K562 (cell line): ENCODE measurements around the gene GPS2. TPM values are rescaled to one million over a fixed set of nuclear protein-coding genes. Genes with fewer than 3 reads are reported as not detected.

ENCODE experiments used
- ATAC-seq: fragments of 200-7000 bp; cut with Tn5 transposase; 3 replicates; pipeline ENCODE4 v1.9.1; 2020; ENCODE audit warnings: moderate library complexity
- BruUV-seq: library from RNA; stranded (reverse); fragments of 400-500 nt; replicated peaks from 2 replicates; lab custom pipeline; 2021; lab: Mats Ljungman, UMichigan
- CTCF ChIA-PET: fragments of 300-600 bp; formaldehyde crosslinking; extraction: SDS; loops from one replicate; lab custom pipeline; 2021; ENCODE audit warnings: low intra/inter-chr PET ratio; lab: Yijun Ruan, JAX
- POLR2A ChIA-PET: fragments of 300-600, 350-650 bp; sonication (Branson Sonifier 250); formaldehyde crosslinking; extraction: SDS; loops from one replicate; lab custom pipeline; 2021; ENCODE audit warnings: antibody characterized with exemption, inconsistent platforms; lab: Yijun Ruan, JAX
- DNase-seq, 4 experiments: peaks; one replicate each; pipeline versions ENCODE4 v3.0.0 to v3.0.0-alpha.2; 2011 to 2018; ENCODE audit warnings: low spot score in 3 of 4, mixed read lengths in 3 of 4; ENCODE audit errors: extremely low read depth in 1 of 4
- FAIRE-seq: peaks from 2 replicates; lab custom pipeline; 2011; peaks lifted over from hg19 to GRCh38; lab: Jason Lieb, UNC
- H2AFZ ChIP-seq: 2 replicates; pipeline ENCODE4 v1.6.0; 2011; ENCODE audit warnings: low read depth, low read length, control low read depth, inconsistent platforms
- H3K27ac ChIP-seq: fragments of 200-600 bp; 3 replicates; pipeline ENCODE4 v1.8.0; 2011; ENCODE audit warnings: low read depth, mild to moderate bottlenecking, control low read depth, inconsistent platforms, low read length, moderate library complexity, mixed read lengths; ENCODE audit errors: extremely low read depth
- H3K27me3 ChIP-seq, 2 experiments: fragments of 300-600 bp in 1 of 2; 2 replicates in 1 of 2; 3 replicates in 1 of 2; pipeline versions ENCODE4 v1.6.0 to v1.8.0; 2011; ENCODE audit warnings: inconsistent platforms in 2 of 2, low read length in 2 of 2, mild to moderate bottlenecking in 1 of 2, mixed read lengths in 1 of 2, moderate library complexity in 1 of 2; ENCODE audit not compliant: control insufficient read depth in 2 of 2, insufficient read depth in 2 of 2
- H3K36me3 ChIP-seq: fragments of 300-600 bp; 3 replicates; pipeline ENCODE4 v1.8.0; 2011; ENCODE audit warnings: mild to moderate bottlenecking, low read length, inconsistent platforms; ENCODE audit not compliant: control insufficient read depth, insufficient read depth
- H3K4me1 ChIP-seq, 2 experiments: fragments of 200-600 bp in 1 of 2; replicated peaks in 1 of 2; 2 replicates in 1 of 2; 3 replicates in 1 of 2; pipeline versions ENCODE4 v1.5.1 to v1.8.0; 2011; ENCODE audit warnings: inconsistent platforms in 2 of 2, low read length in 2 of 2, mild to moderate bottlenecking in 1 of 2, mixed read lengths in 1 of 2, moderate library complexity in 1 of 2; ENCODE audit not compliant: control insufficient read depth in 2 of 2, insufficient read depth in 2 of 2
- H3K4me2 ChIP-seq: 2 replicates; pipeline ENCODE4 v1.6.1; 2011; ENCODE audit warnings: low read length, control low read depth, inconsistent platforms, mixed read lengths; ENCODE audit not compliant: insufficient read depth
- H3K4me3 ChIP-seq: fragments of 200-600 bp; sonication (generic), shearing (Covaris generic); 2 replicates; pipeline ENCODE4 v1.5.1; 2016; ENCODE audit warnings: control low read depth, inconsistent platforms
- H3K79me2 ChIP-seq: fragments of 200-600 bp; 3 replicates; pipeline ENCODE4 v1.8.0; 2011; ENCODE audit warnings: low read length, inconsistent platforms; ENCODE audit not compliant: control insufficient read depth, insufficient read depth
- H3K9ac ChIP-seq, 2 experiments: 2 replicates each; pipeline versions ENCODE4 v1.6.0 to v1.6.1; 2011; ENCODE audit warnings: low read depth in 2 of 2, low read length in 2 of 2, control low read depth in 1 of 2, inconsistent platforms in 1 of 2, mild to moderate bottlenecking in 1 of 2, mixed read lengths in 1 of 2; ENCODE audit not compliant: insufficient read depth in 1 of 2
- H3K9me1 ChIP-seq: one replicate; pipeline ENCODE4 v1.6.0; 2011; ENCODE audit warnings: inconsistent platforms, mild to moderate bottlenecking, low read length, moderate library complexity; ENCODE audit not compliant: control insufficient read depth, insufficient read depth
- H3K9me3 ChIP-seq: replicated peaks from 2 replicates; pipeline ENCODE4 v1.5.1; 2011; ENCODE audit warnings: low read depth, low read length, inconsistent platforms; ENCODE audit not compliant: control insufficient read depth, insufficient read depth
- H4K20me1 ChIP-seq: replicated peaks from 2 replicates; pipeline ENCODE4 v1.6.1; 2011; ENCODE audit warnings: low read length, inconsistent platforms, mixed read lengths; ENCODE audit not compliant: control insufficient read depth, insufficient read depth
- DIDO1 ChIP-seq: fragments of 450-650 bp; IDR thresholded peaks from 2 replicates; pipeline ENCODE4 v1.6.1; 2016; ENCODE audit warnings: low read depth, missing biosample characterization, missing genetic modification characterization
- ELK1 ChIP-seq: sonication (generic); formaldehyde crosslinking; IDR thresholded peaks from 2 replicates; pipeline ENCODE4 v1.8.1; 2022; ENCODE audit warnings: missing genetic modification reagents
- FOXK2 ChIP-seq, 2 experiments: fragments of 450-650 bp; IDR thresholded peaks in 1 of 2; conservative IDR thresholded peaks in 1 of 2; 2 replicates each; pipeline ENCODE4 v1.6.1; 2016; ENCODE audit warnings: low read depth in 2 of 2, mild to moderate bottlenecking in 1 of 2
- HMGN3 ChIP-seq: IDR thresholded peaks from 2 replicates; pipeline ENCODE4 v1.6.1; 2011; ENCODE audit warnings: borderline replicate concordance, low read depth, mild to moderate bottlenecking, mixed read lengths, low read length; ENCODE audit not compliant: insufficient read length; ENCODE audit errors: extremely low read depth
- LCOR ChIP-seq: sonication (generic); formaldehyde crosslinking; IDR thresholded peaks from 2 replicates; pipeline ENCODE4 v1.8.0; 2022; ENCODE audit warnings: mild to moderate bottlenecking, missing genetic modification reagents
- MXI1 ChIP-seq: IDR thresholded peaks from 2 replicates; pipeline ENCODE4 v1.6.1; 2011; ENCODE audit warnings: low read depth, mild to moderate bottlenecking, improper control_type of control experiment, low read length
- NCOA2 ChIP-seq, 2 experiments: fragments of 450-650 bp; IDR thresholded peaks; 2 replicates each; pipeline ENCODE4 v1.6.1; 2018; ENCODE audit warnings: mild to moderate bottlenecking in 2 of 2, moderate library complexity in 1 of 2; ENCODE audit not compliant: partially characterized antibody in 2 of 2
- NCOR1 ChIP-seq: fragments of 450-650 bp; IDR thresholded peaks from 2 replicates; pipeline ENCODE4 v1.6.1; 2016; ENCODE audit warnings: mild to moderate bottlenecking, moderate library complexity
- NFATC3 ChIP-seq: fragments of 450-650 bp; IDR thresholded peaks from 2 replicates; pipeline ENCODE4 v1.6.1; 2017; ENCODE audit warnings: mild to moderate bottlenecking
- RUNX1 ChIP-seq: sonication (generic); IDR thresholded peaks from 2 replicates; pipeline ENCODE4 v1.6.1; 2016; ENCODE audit warnings: antibody characterized with exemption, low read depth
- SLC30A9 ChIP-seq: fragments of 250-450 bp; sonication (Bioruptor Pico); IDR thresholded peaks from 2 replicates; pipeline ENCODE4 v1.8.0; 2022; ENCODE audit warnings: mild to moderate bottlenecking, moderate library complexity
- TAF7 ChIP-seq: fragments of 450-650 bp; IDR thresholded peaks from 2 replicates; pipeline ENCODE4 v1.6.1; 2016; ENCODE audit warnings: missing genetic modification characterization, missing compliant biosample characterization
- ZNF134 ChIP-seq: fragments of 250-450 bp; sonication (Bioruptor Pico); conservative IDR thresholded peaks from 2 replicates; pipeline ENCODE4 v1.4.0; 2020
- ZNF512 ChIP-seq: IDR thresholded peaks from 2 replicates; pipeline ENCODE4 v1.6.1; 2016; ENCODE audit warnings: missing genetic modification characterization, missing compliant biosample characterization
- WGBS: fragments of 100-300 bp; shearing (Covaris generic); methylation state at CpG from one replicate; pipeline ENCODE4 v1.1.6; 2016; ENCODE audit warnings: low coverage, mixed read lengths; ENCODE audit not compliant: insufficient coverage; ENCODE audit errors: missing lambda C conversion rate; 5-methylcytosine and 5-hydroxymethylcytosine counted together
- in situ Hi-C: fragments of 300-500 bp; cut with MboI; formaldehyde crosslinking; loops from 4 replicates; pipeline ENCODE4 v1.15.0; 2018; ENCODE audit warnings: inconsistent platforms, mixed read lengths
- intact Hi-C: fragments of 100-400 bp; cut with micrococcal nuclease; formaldehyde crosslinking; loops from 2 replicates; pipeline ENCODE4 v1.14.2; 2022
- polyA plus RNA-seq, 8 experiments: library from polyadenylated mRNA; depleted of rRNA in 4 of 8; stranded (reverse) in 5 of 8; unstranded in 3 of 8; fragments of >200 nt; fragmentation: Nextera tagmentation in 2 of 8; fragmentation: Illumina TruSeq in 1 of 8; extraction: Ambion mirVana in 2 of 8; extraction: Trizol in 1 of 8; gene quantifications; 2 replicates each; pipeline versions ENCODE4 v1.2.1 to v1.2.3, GENCODE V29; 2011 to 2014; ENCODE audit warnings: inconsistent platforms in 1 of 8, missing spikeins in 1 of 8
- total RNA-seq, 7 experiments: library from RNA; depleted of rRNA in 6 of 7; stranded (reverse); fragments of >200 nt in 6 of 7; fragmentation: Illumina TruSeq in 2 of 7; extraction: Trizol in 2 of 7; gene quantifications; 2 replicates each; pipeline versions ENCODE4 v1.2.1 to v1.2.3, GENCODE V29; 2011 to 2021; ENCODE audit warnings: low replicate concordance in 1 of 7
- TF ChIP-seq, protein P1 (sequence below): sonication (generic); formaldehyde crosslinking; IDR thresholded peaks from 2 replicates; pipeline ENCODE4 v1.8.0; 2022; ENCODE audit warnings: mild to moderate bottlenecking, missing genetic modification reagents
- TF ChIP-seq, protein P2 (sequence below): fragments of 200-800 bp; sonication (Bioruptor generic); IDR thresholded peaks from 2 replicates; pipeline ENCODE4 v1.6.1; 2017; ENCODE audit warnings: missing genetic modification characterization, missing compliant biosample characterization

The GPS2 gene
- total and polyA plus RNA-seq, 9 of the 15 experiments (the other 6 are each of a cell fraction or from before 2014, with no cell fraction given): 18.3 to 75.7 (median 37.0) TPM

GRCh38 chr17:7354262-7354843 is 39.2 kb upstream of the GPS2 start:
- no peak overlapping the region for H3K9ac ChIP-seq
- BruUV-seq: no TSS peak
- TF ChIP-seq, protein P1, sequence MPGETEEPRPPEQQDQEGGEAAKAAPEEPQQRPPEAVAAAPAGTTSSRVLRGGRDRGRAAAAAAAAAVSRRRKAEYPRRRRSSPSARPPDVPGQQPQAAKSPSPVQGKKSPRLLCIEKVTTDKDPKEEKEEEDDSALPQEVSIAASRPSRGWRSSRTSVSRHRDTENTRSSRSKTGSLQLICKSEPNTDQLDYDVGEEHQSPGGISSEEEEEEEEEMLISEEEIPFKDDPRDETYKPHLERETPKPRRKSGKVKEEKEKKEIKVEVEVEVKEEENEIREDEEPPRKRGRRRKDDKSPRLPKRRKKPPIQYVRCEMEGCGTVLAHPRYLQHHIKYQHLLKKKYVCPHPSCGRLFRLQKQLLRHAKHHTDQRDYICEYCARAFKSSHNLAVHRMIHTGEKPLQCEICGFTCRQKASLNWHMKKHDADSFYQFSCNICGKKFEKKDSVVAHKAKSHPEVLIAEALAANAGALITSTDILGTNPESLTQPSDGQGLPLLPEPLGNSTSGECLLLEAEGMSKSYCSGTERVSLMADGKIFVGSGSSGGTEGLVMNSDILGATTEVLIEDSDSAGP: no peak
- TF ChIP-seq HMGN3 (no peak), FOXK2 (conservative IDR thresholded peaks at IDR 0.05 in 1 of 2, IDR thresholded peaks at IDR 0.05 in 1 of 2; ENCODE audit: low read depth in 2 of 2) (no peak), RUNX1 (no peak), TAF7 (tag) (no peak), NCOR1 (no peak), ELK1 (CRISPR knock-in tag) (no peak), MXI1 (peak; percentile 87), NCOA2 (IDR thresholded peaks at IDR 0.05; ENCODE audit: partially characterized antibody in 2 of 2) (no peak), LCOR (CRISPR knock-in tag) (no peak), ZNF512 (no peak), ZNF134 (CRISPR knock-in tag) (no peak), NFATC3 (no peak), DIDO1 (tag) (no peak), SLC30A9 (CRISPR knock-in tag) (no peak)
- TF ChIP-seq, protein P2, sequence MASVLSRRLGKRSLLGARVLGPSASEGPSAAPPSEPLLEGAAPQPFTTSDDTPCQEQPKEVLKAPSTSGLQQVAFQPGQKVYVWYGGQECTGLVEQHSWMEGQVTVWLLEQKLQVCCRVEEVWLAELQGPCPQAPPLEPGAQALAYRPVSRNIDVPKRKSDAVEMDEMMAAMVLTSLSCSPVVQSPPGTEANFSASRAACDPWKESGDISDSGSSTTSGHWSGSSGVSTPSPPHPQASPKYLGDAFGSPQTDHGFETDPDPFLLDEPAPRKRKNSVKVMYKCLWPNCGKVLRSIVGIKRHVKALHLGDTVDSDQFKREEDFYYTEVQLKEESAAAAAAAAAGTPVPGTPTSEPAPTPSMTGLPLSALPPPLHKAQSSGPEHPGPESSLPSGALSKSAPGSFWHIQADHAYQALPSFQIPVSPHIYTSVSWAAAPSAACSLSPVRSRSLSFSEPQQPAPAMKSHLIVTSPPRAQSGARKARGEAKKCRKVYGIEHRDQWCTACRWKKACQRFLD: no peak

More at GRCh38 chr17:7354262-7354843, 39.2 kb upstream of the GPS2 start:
- 39% methylated on average over 6 of the region's 9 CpGs for WGBS
- Histone ChIP-seq H3K4me2 (no peak overlapping the region), H3K79me2 (peaks cover 8% of the 10 kb centered on the region), H3K27me3 (no peaks in the 10 kb centered on the region), H3K27ac (no peak overlapping the region), H3K36me3 (no peaks in the 10 kb centered on the region), H3K9me1 (no peaks in the 10 kb centered on the region), H4K20me1 (no peaks in the 10 kb centered on the region), H3K4me3 (no peak overlapping the region), H3K9me3 (no peaks in the 10 kb centered on the region), H3K4me1 (peaks cover 3 to 54% of the 10 kb centered on the region in 2 experiments; a peak in 3 of 5 replicates), H2AFZ (no peak overlapping the region)
- POLR2A ChIA-PET: interaction anchor here (0.6 to 1.6 kb wide), 5 partner anchors 11 to 274 kb away, joined by 3 to 6 read pairs (median 4); partner anchors contain the start of genes SAT2 and ZBTB4
- FAIRE-seq (no peak), DNase-seq (peak in 1 of 4 experiments; percentile 40), ATAC-seq (no peak)
- in situ Hi-C loops (loop anchor here (10.0 kb wide), 1 partner anchor 200 kb away; the partner anchor contains the start of gene TNFSF13), intact Hi-C loops (loop anchor here (5.0 kb wide), 1 partner anchor 128 kb away; the partner anchor contains the start of genes POLR2A and SLC35G6)
- CTCF ChIA-PET: no interaction called here
